ENCODE measurements around the gene KBTBD3.

KBTBD3 gene, protein sequence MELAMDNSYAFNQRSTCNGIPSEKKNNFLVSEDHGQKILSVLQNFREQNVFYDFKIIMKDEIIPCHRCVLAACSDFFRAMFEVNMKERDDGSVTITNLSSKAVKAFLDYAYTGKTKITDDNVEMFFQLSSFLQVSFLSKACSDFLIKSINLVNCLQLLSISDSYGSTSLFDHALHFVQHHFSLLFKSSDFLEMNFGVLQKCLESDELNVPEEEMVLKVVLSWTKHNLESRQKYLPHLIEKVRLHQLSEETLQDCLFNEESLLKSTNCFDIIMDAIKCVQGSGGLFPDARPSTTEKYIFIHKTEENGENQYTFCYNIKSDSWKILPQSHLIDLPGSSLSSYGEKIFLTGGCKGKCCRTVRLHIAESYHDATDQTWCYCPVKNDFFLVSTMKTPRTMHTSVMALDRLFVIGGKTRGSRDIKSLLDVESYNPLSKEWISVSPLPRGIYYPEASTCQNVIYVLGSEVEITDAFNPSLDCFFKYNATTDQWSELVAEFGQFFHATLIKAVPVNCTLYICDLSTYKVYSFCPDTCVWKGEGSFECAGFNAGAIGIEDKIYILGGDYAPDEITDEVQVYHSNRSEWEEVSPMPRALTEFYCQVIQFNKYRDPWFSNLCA

DNA sequence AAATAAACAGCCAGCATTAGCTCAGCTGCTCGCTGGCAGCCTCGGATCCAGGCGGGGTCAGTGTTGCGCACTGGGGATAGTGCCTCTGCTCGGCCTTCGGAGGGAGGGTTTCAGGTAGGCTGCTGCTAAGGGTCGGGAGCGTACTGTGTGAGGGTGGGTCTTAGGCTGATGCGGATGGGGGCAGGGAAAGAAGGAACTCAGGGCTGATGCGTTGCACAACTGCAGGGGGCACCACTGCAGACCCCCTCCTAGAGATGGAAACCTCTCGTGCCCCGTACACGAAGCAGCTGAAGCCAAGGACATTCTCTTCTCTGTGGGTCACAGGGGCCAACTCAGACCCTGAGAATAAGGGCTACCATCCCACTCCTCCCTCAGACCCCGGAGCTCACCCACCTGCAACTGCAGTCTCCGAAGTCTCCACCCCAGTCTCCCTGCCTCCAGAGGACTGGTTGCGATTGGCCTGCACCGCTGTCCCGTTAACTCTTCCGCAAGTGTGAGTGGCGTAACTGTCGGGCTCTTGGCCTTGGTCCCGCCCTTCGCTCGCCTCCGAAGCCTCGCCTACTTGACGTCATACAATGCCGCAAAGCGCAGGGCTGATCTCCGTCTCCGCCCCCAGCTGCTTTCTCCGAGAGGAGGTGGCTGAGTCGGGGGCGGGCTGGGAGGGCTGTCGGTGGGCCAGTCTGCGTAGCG is at the start of gene KBTBD3:
KBTBD3 (minus strand) TSS at position 429 of the 690 bp plus-strand sequence. CDS start 18,250 bp downstream, outside the sequence.
- DNase-seq: peak; percentile 99

DNA sequence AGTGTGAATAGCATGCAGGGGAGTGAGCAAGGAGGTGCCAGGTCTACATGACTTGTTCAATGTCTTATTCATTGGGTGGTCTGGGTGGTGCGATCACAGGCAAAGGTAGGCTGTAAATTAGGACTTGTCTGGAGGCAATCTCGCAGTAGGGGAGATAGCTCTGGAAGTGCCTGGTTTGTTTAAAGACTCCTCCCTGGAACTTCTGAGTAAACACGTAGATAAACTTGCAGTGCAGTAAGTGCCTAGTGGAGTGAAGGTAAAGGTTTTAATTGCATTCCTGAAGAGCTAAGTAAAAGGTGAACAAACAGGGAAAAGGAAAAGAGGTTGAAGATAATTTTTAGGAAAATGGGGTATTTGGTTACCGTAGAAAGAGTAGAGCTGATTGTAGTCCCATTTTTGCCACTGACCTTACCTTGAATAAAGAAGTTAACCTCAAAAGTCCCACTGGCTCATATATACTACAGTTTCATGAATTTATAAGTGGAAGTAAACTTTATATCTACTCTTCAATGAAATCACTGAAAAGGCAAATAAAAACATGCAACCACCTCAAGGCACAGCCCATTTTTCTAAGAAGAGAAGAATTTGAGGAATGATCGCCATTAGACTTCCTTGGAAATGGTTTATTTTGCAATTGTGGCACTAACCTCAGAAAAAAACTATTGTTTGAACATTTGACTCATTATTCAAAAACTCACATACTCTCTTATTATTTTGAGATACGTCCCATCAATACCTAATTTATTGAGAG is 44.6 kb upstream of the KBTBD3 start:
- DNase-seq: no peak

DNA sequence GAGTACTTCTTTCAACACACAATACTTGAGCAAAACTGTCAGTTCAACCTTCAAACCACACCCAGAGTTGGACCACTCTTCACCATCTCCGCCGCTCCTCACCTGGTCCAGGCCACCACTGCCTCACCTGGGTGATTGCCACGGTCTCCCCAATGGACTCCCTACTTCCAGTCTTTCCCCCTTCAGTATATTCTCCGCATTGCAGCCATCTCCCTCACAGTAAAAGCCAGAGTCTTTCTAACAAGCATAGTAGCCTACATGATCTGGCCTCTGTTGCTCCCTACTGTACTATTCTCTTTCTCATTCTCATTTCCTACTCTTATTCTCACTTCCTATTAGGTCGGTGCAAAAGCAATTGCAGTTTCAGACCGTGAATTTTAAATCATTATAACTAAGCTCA is 28.8 kb upstream of the KBTBD3 start:
- DNase-seq: no peak

- peak; percentile 68 for DNase-seq
These were observed 24.7 kb upstream of the KBTBD3 start for GRCh38 chr11:106101819-106102218.

- DNase-seq: no peak
These were observed 24.2 kb upstream of the KBTBD3 start for GRCh38 chr11:106101370-106101769.

DNA sequence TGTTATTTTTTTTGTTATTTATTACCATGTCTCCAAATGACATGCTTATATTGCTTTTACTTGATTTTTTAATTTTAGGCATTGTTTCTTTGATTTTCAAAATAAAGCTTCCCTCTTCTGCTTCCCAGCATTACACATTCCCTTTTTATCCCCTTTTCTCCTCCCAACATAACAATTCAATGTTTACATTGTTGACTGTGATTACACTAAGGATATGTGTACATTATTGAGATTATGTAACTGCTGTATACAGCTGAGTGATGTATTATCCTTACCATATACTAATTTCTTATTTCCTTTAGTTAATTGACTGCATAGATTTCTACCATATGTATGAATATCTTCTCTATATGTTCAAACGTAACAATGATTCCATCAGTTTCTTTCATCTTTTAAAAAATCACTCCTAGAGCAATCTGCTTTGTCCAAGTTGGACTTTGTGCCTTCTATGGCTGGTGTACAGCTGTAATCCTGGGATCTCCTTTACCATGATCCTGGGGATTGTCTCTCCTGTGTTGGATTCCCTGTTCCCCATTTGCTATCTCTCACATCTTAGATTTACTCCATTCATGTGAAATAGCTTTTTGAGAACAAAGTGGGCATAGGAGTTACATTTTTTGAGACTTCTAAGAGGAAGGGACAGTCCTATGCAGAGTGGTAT is 21.9 kb upstream of the KBTBD3 start:
- no peak for DNase-seq

- DNase-seq: no peak
These were observed 15.3 kb upstream of the KBTBD3 start for GRCh38 chr11:106092446-106092845.

- peak; percentile 46 for DNase-seq
These were observed 14.5 kb upstream of the KBTBD3 start for GRCh38 chr11:106091480-106092123.

GRCh38 chr11:106088896-106089295 is 11.7 kb upstream of the KBTBD3 start:
- DNase-seq: peak; percentile 52

- DNase-seq: peak; percentile 45
These were observed 10.8 kb upstream of the KBTBD3 start for GRCh38 chr11:106087815-106088435.

- no peak for DNase-seq
These were observed 9.7 kb upstream of the KBTBD3 start for GRCh38 chr11:106086850-106087249.

DNA sequence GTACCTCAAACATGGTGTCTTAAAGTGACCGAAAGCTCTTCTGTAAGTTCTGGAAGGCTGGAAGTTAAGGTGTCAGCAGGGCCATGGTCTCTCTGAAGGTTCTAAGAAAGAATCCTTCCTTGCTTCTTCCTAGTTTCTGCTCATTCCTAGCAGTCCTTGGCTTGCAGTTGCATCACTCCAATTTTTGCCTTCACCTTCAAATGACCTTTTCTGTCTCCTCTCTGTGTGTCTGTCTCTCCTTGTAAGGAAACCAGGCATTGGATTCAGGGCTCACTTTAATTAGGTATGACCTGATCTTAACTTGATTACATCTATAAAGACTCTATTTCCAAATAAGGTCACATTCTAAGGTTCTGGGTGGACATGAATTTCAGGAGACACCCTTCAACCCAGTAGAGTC is 9.0 kb upstream of the KBTBD3 start:
- DNase-seq: no peak

DNA sequence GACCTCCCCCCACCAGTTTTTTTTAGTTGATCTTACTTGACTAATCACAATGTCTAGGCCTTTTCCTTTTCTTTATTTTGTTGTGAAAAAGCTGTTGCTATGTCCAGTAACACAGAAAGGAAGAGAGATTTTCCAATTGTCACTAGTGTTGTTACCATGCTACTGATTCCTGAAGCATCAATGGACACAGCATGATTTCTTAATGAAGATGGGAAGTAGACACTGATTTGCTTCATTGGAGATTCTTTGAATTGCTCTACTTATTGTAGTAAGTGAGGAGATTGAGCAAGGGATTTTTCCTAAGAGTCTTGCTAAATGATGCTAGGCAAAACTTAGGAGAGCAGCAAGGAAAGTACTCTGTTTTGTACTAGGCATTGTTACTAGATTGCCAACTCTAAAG is 4.9 kb upstream of the KBTBD3 start:
- DNase-seq: no peak

GRCh38 chr11:106077609-106078455 is 685 bp upstream of the KBTBD3 start, which contains the start of gene AASDHPPT:
Gene AASDHPPT (plus strand): TSS chr11:106077662. CDS start chr11:106077711, 49 bp downstream.
- DNase-seq: peak; percentile 45

DNA sequence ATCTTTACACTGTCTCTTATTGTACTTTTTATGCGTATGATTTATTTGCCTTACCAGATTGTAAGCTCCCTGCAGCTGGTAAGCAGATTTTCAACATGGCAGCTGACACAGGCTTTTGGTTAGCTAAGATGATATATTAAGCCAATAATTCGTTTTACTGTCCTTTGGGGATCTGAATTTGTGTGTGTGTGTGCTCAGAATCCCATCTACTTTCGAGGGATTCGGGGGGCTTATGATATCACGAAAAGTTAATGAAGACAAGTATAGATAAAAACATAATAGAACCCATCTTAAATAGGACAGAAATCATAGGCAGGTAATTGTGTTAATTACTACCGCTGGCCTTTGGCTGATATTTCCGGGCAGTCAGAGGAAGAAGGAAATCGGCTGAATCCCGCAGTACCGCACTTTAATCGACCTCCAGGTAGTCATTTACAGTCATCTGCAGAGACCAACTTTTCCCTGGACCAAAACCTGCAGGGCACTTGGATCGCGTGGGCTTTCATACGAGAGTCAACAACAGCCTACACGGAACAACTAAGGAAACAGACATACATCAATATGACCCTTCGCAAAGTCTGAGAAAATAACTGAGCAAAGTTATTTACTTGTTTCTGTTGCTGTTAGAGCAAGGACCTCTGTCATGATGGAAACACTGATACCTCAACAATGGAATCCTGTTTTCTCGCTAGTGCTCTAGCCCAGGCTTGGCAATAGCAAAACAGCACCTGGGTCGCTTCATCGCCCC is 802 bp downstream of the KBTBD3 start:
- DNase-seq: peak; percentile 2

DNA sequence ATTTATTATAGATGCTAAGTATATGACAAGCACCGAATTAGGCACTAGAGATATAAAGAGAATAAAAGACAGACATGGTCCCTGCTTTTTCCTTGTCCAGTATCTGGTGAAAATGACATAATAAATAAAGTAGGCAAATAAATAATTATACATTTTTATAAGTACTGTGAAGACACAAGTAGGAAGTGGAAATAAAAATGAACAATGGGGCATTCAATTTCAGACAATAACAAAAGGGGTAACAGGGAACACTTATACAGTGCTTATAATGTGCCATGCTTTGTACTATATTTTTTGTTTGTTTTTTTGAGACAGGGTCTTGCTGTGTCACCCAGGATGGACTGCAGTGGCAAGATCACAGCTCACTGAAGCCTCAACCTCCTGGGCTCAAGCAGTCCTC is 4.3 kb downstream of the KBTBD3 start:
- no peak for DNase-seq

GRCh38 chr11:106070606-106071005 is 6.5 kb downstream of the KBTBD3 start:
- no peak for DNase-seq

- DNase-seq: no peak
These were observed 14.1 kb downstream of the KBTBD3 start for GRCh38 chr11:106063009-106063408.

Data from EL (cell line).